Hepatocyte (in vitro differentiated cells): Measurements from ENCODE around the gene SLC9B2.

ENCODE experiments used
- EZH2 ChIP-seq: fragments of 200-600 bp; sonication (generic); IDR thresholded peaks from 2 replicates; pipeline ENCODE4 v1.6.1; 2016; ENCODE audit warnings: antibody characterized with exemption, mild to moderate bottlenecking, borderline replicate concordance
- EZH2phosphoT487 ChIP-seq: fragments of 200-600 bp; sonication (generic); IDR thresholded peaks from one replicate; pipeline ENCODE4 v1.6.1; 2018; ENCODE audit warnings: antibody characterized with exemption, mild to moderate bottlenecking, low read depth, moderate library complexity; ENCODE audit not compliant: unreplicated experiment, severe bottlenecking
- TF ChIP-seq, protein P1 (sequence below): fragments of 200-600 bp; sonication (generic); IDR thresholded peaks from 2 replicates; pipeline ENCODE4 v1.5.1; 2016; ENCODE audit warnings: antibody characterized with exemption, mild to moderate bottlenecking; ENCODE audit not compliant: poor library complexity

- TF ChIP-seq EZH2 = no peak
- TF ChIP-seq, protein P1, sequence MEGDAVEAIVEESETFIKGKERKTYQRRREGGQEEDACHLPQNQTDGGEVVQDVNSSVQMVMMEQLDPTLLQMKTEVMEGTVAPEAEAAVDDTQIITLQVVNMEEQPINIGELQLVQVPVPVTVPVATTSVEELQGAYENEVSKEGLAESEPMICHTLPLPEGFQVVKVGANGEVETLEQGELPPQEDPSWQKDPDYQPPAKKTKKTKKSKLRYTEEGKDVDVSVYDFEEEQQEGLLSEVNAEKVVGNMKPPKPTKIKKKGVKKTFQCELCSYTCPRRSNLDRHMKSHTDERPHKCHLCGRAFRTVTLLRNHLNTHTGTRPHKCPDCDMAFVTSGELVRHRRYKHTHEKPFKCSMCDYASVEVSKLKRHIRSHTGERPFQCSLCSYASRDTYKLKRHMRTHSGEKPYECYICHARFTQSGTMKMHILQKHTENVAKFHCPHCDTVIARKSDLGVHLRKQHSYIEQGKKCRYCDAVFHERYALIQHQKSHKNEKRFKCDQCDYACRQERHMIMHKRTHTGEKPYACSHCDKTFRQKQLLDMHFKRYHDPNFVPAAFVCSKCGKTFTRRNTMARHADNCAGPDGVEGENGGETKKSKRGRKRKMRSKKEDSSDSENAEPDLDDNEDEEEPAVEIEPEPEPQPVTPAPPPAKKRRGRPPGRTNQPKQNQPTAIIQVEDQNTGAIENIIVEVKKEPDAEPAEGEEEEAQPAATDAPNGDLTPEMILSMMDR = no peak
- no peak for TF ChIP-seq EZH2phosphoT487
These were observed 15.7 kb upstream of the SLC9B2 start for GRCh38 chr4:103092245-103092644.
